Left ventricle myocardium inferior (tissue), 1 donor: Measurements from ENCODE around the gene XRN2. TPM values are rescaled to one million over a fixed set of nuclear protein-coding genes. Genes with fewer than 3 reads are reported as not detected.
"Not testable (repeated sequence)": the region's sequence is repeated elsewhere in the genome, so short reads cannot be mapped to it uniquely, and the experiment has no call there.

Source experiments
- DNase-seq: peaks from one replicate; pipeline ENCODE4 v3.0.0-alpha.2; 2020
- H3K27ac ChIP-seq: fragments of 200-600 bp; replicated peaks from 2 replicates; pipeline ENCODE4 v1.8.0; 2021
- H3K27me3 ChIP-seq: fragments of 200-600 bp; 2 replicates; pipeline ENCODE4 v1.8.0; 2021; ENCODE audit warnings: low read depth
- H3K36me3 ChIP-seq: fragments of 200-600 bp; 2 replicates; pipeline ENCODE4 v1.8.0; 2021
- H3K4me1 ChIP-seq: fragments of 200-600 bp; 2 replicates; pipeline ENCODE4 v1.8.0; 2021
- H3K4me3 ChIP-seq: fragments of 200-600 bp; 2 replicates; pipeline ENCODE4 v1.8.0; 2021; ENCODE audit warnings: mild to moderate bottlenecking, moderate library complexity
- H3K9me3 ChIP-seq: fragments of 200-600 bp; replicated peaks from 2 replicates; pipeline ENCODE4 v1.8.0; 2021
- intact Hi-C: fragments of 100-400 bp; cut with micrococcal nuclease; formaldehyde crosslinking; loops from one replicate; pipeline ENCODE4 v1.11.0; 2022
- total RNA-seq: library from RNA; stranded (reverse); fragmentation: NEBNext Ultra II Directional; extraction: Animal tissue kit (Norgen Biotek cat#: 25700); gene quantifications from one replicate; pipeline ENCODE4 v1.2.1, GENCODE V29; 2021
- TF ChIP-seq, protein P1 (sequence below): fragments of 200-600 bp; IDR thresholded peaks from 2 replicates; pipeline ENCODE4 v1.8.0; 2021; ENCODE audit warnings: antibody characterized with exemption, mild to moderate bottlenecking, borderline replicate concordance
- donor health status: DM: no; HTN: yes; CAD: no; lungs with severe emphysema.

Gene XRN2
- total RNA-seq, 1 donor from 2014 or later, result 33.7 TPM

DNA sequence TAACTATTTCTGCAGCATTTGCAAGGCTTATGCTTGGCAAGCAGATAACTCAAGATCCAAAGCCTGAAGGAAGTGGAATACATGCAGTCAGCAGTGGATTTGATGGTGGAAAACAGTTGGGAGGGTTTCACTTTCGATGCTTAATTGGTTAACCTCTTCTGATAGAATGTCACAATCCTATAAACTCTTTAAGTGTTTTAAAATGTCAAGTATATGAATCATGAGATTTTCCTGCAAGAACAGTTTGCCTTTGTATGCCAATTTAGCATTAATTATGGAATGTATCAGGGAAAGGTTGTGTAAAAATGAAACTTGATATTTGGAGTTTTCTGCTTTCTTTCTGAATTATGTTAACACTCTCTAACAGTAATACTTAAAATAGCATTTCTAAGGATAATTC lies 57.6 kb downstream of the XRN2 start:
- TF ChIP-seq, protein P1, sequence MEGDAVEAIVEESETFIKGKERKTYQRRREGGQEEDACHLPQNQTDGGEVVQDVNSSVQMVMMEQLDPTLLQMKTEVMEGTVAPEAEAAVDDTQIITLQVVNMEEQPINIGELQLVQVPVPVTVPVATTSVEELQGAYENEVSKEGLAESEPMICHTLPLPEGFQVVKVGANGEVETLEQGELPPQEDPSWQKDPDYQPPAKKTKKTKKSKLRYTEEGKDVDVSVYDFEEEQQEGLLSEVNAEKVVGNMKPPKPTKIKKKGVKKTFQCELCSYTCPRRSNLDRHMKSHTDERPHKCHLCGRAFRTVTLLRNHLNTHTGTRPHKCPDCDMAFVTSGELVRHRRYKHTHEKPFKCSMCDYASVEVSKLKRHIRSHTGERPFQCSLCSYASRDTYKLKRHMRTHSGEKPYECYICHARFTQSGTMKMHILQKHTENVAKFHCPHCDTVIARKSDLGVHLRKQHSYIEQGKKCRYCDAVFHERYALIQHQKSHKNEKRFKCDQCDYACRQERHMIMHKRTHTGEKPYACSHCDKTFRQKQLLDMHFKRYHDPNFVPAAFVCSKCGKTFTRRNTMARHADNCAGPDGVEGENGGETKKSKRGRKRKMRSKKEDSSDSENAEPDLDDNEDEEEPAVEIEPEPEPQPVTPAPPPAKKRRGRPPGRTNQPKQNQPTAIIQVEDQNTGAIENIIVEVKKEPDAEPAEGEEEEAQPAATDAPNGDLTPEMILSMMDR, result no peak
- H3K27ac ChIP-seq, result no peak overlapping the region

GRCh38 chr20:21361266-21361665 lies 58.1 kb downstream of the XRN2 start:
- no peak overlapping the region for H3K4me3 ChIP-seq
- TF ChIP-seq, protein P1, result no peak
- intact Hi-C loops, result no loop called here
- no peak overlapping the region for H3K27ac ChIP-seq
- H3K27me3 ChIP-seq, result no peaks in the 10 kb centered on the region
- H3K9me3 ChIP-seq, result no peaks in the 10 kb centered on the region
- DNase-seq, result no peak
- H3K4me1 ChIP-seq, result peaks cover 11% of the 10 kb centered on the region
- peaks cover 74% of the 10 kb centered on the region for H3K36me3 ChIP-seq

More for the DNA sequence above, 57.6 kb downstream of the XRN2 start:
- no peaks in the 10 kb centered on the region for H3K9me3 ChIP-seq
- no peak for DNase-seq
- peaks cover 77% of the 10 kb centered on the region for H3K36me3 ChIP-seq
- intact Hi-C loops, result no loop called here
- peaks cover 11% of the 10 kb centered on the region for H3K4me1 ChIP-seq
- no peaks in the 10 kb centered on the region for H3K27me3 ChIP-seq
- H3K4me3 ChIP-seq, result no peak overlapping the region

- Histone ChIP-seq H3K27ac (no peak overlapping the region), H3K36me3 (peaks cover 75% of the 10 kb centered on the region), H3K27me3 (no peaks in the 10 kb centered on the region), H3K4me1 (peaks cover 11% of the 10 kb centered on the region), H3K4me3 (no peak overlapping the region), H3K9me3 (no peaks in the 10 kb centered on the region)
- TF ChIP-seq, protein P1, result no peak
- no peak for DNase-seq
- intact Hi-C loops, result no loop called here
These were observed 61.3 kb downstream of the XRN2 start for GRCh38 chr20:21364413-21364812.

GRCh38 chr20:21365771-21366170 lies 62.6 kb downstream of the XRN2 start:
- no peak overlapping the region for H3K4me3 ChIP-seq
- H3K4me1 ChIP-seq, result peaks cover 7% of the 10 kb centered on the region
- H3K36me3 ChIP-seq, result peaks cover 77% of the 10 kb centered on the region
- H3K9me3 ChIP-seq, result no peaks in the 10 kb centered on the region
- H3K27me3 ChIP-seq, result no peaks in the 10 kb centered on the region
- intact Hi-C loops, result no loop called here
- no peak overlapping the region for H3K27ac ChIP-seq
- no peak for DNase-seq
- TF ChIP-seq, protein P1, result no peak

DNA sequence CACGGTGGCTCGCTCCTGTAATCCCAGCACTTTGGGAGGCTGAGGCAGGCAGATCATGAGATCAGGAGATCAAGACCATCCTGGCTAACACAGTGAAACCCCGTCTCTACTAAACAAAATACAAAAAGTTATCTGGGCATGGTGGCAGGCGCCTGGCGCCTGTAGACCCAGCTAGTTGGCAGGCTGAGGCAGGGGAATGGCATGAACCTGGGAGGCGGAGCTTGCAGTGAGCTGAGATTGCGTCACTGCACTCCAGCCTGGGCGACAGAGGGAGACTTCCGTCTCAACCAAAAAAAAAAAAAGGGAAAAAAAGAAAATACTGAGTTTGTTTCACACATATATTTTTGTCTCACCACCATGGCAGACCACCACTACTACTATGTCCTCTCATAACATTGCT lies 63.1 kb downstream of the XRN2 start:
- H3K36me3 ChIP-seq, result peaks cover 79% of the 10 kb centered on the region
- H3K27me3 ChIP-seq, H3K4me3 ChIP-seq, H3K27ac ChIP-seq, intact Hi-C loops, DNase-seq, H3K9me3 ChIP-seq, H3K4me1 ChIP-seq: not testable (repeated sequence)

- intact Hi-C loops, result no loop called here
- H3K4me1 ChIP-seq, result no peaks in the 10 kb centered on the region
- no peaks in the 10 kb centered on the region for H3K9me3 ChIP-seq
- H3K27me3 ChIP-seq, result no peaks in the 10 kb centered on the region
- H3K36me3 ChIP-seq, result peaks cover 70% of the 10 kb centered on the region
- H3K4me3 ChIP-seq, result no peak overlapping the region
- TF ChIP-seq, protein P1, result no peak
- H3K27ac ChIP-seq, result no peak overlapping the region
- no peak for DNase-seq
These were observed 65.7 kb downstream of the XRN2 start for GRCh38 chr20:21368791-21369190.
